Uterus (tissue), 2 donors: Measurements from ENCODE around the gene MST1.

Source experiments
- CTCF ChIP-seq, 4 experiments: fragments of 200-600 bp in 2 of 4; fragments of 450-650 bp in 2 of 4; sonication (generic) in 2 of 4; IDR thresholded peaks; one replicate each; pipeline ENCODE4 v1.5.1; 2016 to 2019; ENCODE audit warnings: antibody characterized with exemption in 4 of 4, mild to moderate bottlenecking in 2 of 4, moderate library complexity in 1 of 4
- POLR2A ChIP-seq, 2 donors: fragments of 450-650 bp; IDR thresholded peaks; one replicate each; pipeline ENCODE4 v1.6.1; 2016; ENCODE audit warnings: antibody characterized with exemption in 2 of 2, mild to moderate bottlenecking in 1 of 2, moderate library complexity in 1 of 2

GRCh38 chr3:49654176-49654825, 35.0 kb downstream of the MST1 start:
- TF ChIP-seq CTCF (IDR thresholded peaks at IDR 0.05), result no peak
- TF ChIP-seq POLR2A (IDR thresholded peaks at IDR 0.05), result no peak
